Spleen (tissue), 7 donors: ENCODE measurements around the gene PIBF1.

Experiments used
- CTCF ChIP-seq, 11 experiments: fragments of 200-600 bp in 7 of 11; fragments of 450-650 bp in 4 of 11; sonication (generic) in 4 of 11; IDR thresholded peaks in 8 of 11; conservative IDR thresholded peaks in 3 of 11; 1 replicate in 7 of 11; 2 replicates in 4 of 11; pipeline versions ENCODE4 v1.4.0 to v1.8.0; 2016 to 2021; ENCODE audit warnings: antibody characterized with exemption in 11 of 11, inconsistent platforms in 4 of 11, mild to moderate bottlenecking in 1 of 11
- POLR2A ChIP-seq, 3 donors: fragments of 450-650 bp; IDR thresholded peaks; one replicate each; pipeline ENCODE4 v1.5.1; 2017; ENCODE audit warnings: antibody characterized with exemption in 3 of 3, mild to moderate bottlenecking in 1 of 3
- donor health status: DM: no; HTN: no; CAD: no; lungs with moderate emphysema.
- donor health status: DM: no; HTN: no; CAD: no.
- donor health status: DM: no; HTN: no; CAD: no.

DNA sequence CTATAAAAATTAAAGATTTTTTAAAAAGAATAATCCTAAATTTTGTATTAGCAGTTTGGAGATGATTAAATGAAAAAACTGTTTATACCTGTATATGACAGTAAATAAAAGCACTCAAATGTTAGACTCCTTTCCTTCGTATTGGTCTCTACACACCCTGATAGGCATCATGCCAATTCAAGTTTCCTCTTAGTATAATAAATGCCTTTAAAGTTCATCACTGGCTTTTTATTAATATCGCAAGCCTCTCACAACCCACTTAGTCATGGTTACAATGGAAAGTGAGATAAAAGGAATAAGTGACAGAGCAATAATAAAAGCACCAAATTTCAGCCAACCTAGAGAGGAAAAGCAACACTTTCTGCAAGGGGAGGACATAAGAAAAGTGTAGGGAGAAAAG lies 102.2 kb downstream of the PIBF1 start:
- no peak for TF ChIP-seq CTCF (IDR thresholded peaks at IDR 0.05 in 8 of 11, conservative IDR thresholded peaks at IDR 0.05 in 3 of 11)
- no peak for TF ChIP-seq POLR2A (IDR thresholded peaks at IDR 0.05)
